ENCODE data around the gene EFCAB6.

Gene EFCAB6

DNA sequence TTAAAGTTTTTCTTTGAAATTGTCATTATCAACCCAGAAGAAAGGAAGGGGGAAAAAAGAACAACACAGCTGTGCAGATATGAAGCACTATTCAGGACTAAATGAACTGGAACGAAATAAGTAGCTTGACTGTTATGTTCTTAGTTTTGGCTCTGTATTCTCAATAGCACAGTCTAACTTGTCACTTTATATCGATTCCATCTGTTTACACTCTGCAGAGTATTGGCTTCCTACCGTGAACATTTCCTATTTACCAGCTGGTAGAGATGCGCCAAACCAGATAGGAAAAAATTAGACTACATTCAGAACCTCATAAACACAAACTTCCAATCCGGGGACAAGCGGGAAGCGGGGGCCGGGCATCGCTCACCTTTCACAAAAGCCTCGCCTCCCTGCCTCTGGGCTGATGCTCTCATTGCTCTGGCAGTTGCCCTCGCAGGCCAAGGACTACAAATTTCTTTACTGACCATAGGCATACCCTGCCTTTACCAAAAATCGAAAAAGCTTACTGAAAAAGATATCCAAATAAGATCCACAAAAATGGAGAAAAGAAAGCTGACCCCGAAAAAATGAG is 66.2 kb downstream of the EFCAB6 start:
- no peak for DNase-seq (ENCODE audit: low read depth in 3 of 3)

DNA sequence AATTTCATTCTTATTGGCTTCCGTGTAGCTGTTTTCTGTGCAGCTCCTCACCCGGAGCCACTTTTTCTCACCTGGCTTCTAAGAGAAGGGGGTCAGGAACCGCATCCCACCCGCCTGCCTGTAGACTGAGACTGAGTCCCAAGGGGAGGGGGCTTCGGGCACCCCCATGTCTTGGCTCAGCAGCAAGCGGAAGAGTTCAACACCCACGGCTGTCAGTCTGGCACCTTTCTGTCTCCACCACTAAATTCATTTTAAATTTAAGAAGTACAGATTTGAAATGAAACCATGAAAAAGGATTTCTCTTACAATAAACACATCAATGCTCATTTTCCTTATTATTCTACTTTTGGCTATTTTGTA is 66.7 kb downstream of the EFCAB6 start:
- DNase-seq (ENCODE audit: low read depth in 3 of 3) = no peak

DNA sequence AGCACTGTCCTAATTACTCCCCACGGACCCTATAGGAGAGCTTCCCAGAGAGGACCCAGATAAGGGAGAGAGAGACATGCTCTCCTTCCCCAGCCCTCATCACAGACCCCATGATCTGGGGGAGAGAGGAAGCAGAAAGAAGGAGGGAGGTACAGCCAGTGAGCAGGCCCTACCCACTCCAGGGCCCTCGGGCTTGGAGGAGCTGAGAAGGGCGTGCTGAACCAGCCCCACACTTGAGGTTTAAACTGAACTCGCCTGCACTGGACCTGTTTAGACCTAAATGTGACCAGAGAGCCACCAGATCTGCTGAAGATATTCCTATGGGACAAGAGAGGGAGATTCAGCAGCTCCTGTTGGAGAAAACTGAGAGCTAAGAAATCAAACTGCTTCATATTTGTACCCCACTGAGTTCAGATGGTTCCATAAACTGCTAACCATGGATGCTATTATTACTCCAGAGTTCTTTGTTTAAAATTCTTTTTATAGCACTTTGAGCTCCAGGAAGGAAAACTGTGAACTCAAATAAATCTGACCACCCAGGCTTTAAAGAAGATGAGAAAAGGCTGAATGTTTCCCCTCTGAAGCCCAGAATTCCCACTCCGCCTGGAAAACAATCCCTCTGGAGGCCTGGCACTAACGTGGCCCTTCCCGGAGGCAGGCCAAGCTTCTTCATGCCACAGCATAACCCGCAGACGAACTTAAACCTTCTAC is 67.2 kb downstream of the EFCAB6 start:
- no peak for DNase-seq (ENCODE audit: low read depth in 3 of 3)

DNA sequence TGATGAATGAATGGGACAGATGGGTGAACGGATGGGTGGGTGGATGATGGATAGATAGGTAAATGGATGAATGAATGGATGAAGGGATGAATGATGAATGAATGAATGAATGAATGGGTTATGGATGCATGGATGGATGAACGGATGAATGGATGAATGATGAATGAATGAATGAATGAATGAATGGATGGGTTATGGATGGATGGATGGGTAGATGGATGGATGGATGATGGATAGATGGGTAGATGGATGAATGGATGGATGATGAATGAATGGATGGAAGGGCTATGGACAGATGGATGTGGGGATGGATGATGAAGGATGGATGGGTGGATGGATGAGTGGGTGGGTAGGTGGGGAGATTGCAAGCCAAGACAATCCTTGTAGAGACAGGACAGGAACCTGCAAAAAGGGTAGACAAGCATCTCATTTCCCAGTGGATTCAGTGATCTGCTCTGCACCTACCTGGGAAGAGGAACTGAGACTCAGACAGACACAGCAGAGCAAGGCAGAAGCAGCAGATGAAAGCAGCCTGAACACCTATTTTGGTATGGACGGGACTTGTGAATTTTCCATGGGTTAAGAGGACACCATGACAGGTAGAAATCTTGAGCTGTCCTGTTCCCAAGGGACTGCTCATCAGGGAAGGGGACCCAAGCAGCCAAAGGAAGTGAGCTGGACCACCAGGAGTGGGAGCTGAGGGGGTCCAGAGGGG is 68.0 kb downstream of the EFCAB6 start:
- DNase-seq (ENCODE audit: low read depth in 3 of 3) = no peak

DNA sequence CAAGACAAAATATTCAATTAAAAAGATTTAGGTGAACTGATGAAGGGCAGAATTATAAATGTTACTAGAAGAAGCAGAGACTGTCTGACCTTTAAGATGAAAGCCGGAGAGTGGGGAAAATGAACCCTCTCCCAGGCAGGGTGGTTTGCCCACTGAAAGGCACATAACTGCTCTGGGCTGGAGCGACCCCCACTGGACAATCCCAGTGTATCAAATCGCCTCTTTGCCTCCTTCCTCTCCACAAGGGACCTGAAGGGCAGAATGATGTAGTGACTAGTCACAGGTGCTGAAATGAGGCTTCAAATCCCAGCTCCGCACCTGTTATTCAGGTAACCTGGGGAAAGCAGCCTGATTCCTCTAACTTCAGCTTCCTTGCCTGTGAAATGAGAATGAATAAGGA is 69.0 kb downstream of the EFCAB6 start:
- no peak for DNase-seq (ENCODE audit: low read depth in 3 of 3)

DNA sequence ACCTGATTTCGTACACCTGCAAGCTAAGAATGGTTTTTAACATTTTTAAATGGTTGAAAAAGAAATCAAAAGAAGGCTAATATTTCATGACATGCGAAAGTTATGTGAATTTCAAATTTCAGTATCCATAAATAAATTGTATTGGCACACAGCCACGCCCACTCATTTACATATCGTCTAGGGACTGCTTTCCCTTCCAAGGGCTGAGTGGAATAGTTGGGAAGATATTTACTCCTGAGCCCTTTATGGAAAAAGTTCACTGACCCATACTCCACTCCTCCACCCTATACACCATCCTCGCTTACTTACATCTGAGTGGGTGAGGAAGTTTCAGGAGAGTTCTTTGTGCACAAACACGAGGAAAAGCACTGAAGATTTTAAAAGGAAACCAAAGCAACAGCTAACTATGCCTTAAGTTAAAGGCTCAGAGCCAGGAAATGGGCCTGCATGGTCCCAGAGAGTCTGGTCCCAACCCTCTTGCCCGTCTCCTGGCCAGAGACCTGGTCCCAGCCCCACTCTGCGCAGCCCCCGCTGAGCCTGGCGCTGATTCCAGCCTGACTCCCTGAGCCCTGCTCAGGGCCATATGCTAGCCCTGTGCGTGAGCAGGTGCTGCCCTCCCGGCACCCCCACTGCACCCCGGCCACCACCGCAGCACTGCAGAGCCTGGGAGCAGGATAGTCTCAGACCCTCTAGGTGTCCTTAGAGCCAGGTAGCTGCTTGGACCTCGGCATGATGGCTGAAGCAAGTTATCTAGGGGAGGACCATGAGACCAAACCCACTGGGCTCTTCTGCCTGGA is 69.8 kb downstream of the EFCAB6 start:
- DNase-seq (ENCODE audit: low read depth in 3 of 3) = no peak

DNA sequence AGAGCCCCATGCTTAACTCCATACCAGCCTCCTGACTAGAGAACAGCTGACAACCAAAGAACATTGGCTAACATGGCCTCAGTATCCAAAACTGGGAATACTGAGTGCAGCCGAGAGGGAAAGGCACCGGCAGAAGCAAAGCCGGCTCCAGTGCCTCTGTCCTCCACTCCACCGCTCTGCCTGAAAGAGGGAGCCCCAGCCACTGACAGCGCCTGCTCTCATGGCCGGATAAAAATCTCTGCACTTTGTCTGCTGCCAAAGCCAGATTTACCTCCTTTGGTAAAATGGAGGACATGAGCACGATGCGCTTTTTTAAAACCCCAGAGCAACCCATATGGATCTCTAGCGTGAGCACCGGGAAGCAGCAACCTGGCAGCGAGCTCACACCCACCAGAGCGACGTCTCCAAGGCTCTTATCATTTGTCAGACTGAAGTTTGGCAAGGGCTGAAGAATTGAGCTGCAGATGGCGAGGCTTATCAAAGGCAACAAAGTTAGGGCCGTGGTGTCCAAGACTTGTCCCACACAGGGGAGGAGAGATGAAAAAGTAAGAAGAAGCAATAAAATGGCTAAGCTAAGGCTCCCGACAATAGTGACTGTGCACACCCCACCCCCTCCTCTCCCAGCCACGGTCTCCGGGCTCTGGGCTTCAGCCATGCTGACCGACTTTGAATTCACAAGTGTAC is 71.4 kb downstream of the EFCAB6 start:
- DNase-seq (ENCODE audit: low read depth in 3 of 3) = no peak

DNA sequence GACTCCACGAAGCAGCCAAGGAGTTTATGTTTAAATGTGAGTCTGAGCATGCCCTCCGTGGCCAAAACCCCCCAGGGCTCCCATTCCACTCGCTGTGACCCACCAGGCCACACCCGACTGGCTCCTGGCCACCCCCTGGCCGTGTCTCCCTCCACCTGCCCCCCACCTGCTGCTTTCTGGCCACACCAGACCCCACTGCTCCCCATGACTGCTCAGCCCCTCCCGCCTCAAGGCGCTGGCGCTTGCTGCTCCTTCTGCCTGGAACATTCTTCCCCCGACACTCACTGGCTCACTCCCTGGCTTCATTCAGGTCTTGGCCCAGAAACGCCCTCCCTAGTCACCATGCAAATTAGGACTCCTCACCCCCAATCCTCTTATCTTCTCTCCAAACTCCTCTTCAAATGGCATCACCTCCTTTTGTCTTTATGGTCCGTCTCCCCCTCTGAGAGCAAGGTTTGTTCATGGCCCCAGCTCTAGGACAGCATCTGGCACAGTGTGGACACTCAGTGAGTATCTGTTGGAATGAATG is 72.2 kb downstream of the EFCAB6 start:
- DNase-seq (ENCODE audit: low read depth in 3 of 3) = no peak

DNA sequence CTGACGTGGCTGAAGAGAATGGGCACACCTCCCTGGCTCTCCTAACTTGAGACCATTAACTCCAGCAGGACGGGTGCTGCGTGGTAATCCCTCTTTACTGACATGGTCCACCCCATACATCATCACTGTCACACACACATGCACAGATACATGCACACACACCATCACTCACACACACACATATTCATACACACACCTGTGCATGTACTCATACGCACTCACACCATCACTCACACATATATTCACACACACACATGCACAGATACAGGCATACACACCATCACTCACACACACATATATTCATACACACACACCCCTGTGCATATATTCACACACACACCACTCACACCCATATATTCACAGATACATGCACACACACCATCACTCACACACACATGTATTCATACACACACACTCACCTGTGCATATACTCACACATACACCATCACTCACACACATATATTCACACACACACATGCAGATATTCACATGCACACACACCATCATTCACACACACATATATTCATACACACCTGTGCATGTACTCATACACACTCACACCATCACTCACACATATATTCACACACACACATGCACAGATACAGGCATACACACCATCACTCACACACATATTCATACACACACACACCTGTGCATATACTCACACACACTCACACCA is 74.8 kb downstream of the EFCAB6 start:
- DNase-seq (ENCODE audit: low read depth in 3 of 3) = no peak

DNA sequence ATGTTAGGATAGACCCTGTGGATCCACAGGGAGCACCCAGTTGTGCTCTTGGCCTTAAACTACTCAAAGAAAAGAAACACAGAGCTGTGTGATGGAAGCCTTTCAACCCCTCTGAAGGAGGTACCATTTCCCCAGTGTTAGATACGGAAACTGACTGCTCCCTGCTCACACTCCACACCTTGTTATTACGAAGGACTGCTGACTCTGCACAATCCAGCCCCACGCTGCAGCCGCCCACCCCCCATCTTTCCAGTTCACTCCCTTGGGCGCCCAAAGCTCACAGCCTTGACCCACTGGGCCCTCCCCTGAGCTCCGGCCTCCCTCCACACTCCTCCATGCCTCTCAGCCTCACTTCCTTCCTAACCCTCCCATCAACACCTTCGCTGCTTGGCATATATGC is 75.5 kb downstream of the EFCAB6 start:
- DNase-seq (ENCODE audit: low read depth in 3 of 3) = no peak

DNA sequence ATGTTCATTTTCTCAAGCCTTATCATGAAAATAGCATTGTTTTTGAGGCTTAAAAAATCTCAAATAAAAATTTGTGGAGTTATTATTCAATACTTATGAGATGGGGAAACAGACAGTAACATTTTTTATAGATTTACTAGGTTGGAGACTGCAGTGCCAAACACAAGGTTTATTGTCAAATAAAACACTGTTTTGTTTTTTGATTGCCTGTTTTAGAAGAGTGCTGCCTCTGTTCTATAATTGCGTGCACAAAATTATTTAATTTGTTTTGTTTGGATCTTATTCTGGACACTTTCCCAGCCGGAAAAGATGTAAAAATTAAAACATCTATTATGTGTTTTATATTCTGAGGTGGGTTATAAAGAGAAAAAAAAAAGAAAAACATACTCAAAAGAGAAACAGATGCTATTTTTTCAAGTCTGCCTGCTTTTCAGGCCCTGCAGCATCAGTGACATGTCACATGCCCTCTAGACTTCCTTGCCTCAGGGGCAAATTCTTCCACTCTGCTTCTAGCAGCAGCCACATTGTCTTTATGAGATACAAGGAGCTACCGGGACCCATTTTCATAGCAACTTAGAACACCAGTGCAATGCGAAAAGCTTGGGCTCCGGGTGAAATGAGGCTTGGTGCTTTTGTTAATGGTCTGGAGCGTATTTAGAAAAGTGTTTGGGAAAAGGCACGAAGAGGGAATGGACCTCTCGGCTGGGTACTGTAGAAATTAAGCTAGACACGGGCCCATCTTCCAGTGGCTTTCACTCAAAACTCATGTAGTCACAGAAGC is 77.5 kb downstream of the EFCAB6 start:
- no peak for DNase-seq (ENCODE audit: low read depth in 3 of 3)

DNA sequence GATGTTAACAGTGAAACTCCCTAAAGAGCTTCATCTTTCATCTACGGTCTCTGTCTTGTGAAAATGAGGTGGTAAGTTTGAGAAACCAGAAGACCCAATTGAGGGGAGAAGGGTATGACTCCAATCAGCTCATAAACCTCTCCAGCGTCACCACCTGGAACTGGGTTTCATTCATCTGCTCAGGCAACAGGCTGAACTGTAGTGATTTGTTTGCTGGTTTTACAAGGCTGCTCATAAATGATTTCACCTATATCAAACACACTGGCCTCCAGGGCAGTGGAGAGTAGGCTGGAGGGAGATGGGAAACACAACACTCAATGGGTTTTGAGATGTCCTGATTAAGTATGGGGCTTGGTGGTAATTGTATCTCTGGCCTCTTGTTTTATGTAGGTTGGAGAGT is 79.0 kb downstream of the EFCAB6 start:
- DNase-seq (ENCODE audit: low read depth in 3 of 3) = no peak

DNA sequence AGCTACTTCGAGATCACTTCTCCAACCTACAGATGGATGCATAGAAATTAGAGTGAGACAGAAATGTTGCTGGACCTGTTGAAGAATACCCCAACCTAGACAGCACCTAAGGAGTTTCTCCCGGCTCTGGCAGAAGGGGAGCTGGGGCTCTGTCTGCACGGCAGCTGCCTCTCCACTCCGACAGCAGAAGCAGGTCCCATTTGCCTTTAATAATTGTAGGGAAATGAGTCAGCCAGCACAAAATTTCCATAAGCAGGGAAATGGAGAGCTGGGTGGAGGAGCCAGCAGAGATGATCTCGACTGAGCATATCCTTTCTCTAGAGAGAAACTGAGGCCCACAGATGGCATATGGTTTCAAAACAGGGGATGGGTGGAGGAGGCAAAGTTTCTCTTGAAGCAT is 80.1 kb downstream of the EFCAB6 start:
- no peak for DNase-seq (ENCODE audit: low read depth in 3 of 3)

DNA sequence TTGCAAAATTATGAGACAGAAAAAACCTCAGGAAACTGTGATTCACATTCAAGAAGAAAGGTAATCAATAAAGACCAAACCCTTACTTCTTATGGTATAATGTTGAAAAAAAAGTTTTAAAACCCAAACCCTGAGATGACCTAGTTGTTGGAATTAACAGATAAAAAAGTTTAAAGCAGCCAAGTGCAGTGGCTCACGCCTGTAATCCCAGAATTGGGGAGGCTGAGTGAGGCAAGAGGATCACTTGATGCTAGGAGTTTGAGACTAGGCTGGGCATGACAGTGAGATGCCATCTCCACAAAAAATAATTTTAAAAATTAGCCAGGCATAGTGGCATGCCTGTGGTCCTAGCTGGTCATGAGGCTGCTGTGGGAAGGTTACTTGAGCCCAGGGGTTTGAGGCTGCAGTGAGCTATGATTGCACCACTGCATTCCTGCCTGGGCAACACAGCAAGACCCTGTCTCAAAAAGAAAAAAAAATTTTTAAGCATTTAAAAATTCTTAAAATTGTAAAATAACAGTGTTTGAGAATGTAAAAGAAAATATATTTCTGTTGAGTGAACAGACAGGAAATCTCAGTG is 85.1 kb downstream of the EFCAB6 start:
- DNase-seq (ENCODE audit: low read depth in 3 of 3) = no peak

DNA sequence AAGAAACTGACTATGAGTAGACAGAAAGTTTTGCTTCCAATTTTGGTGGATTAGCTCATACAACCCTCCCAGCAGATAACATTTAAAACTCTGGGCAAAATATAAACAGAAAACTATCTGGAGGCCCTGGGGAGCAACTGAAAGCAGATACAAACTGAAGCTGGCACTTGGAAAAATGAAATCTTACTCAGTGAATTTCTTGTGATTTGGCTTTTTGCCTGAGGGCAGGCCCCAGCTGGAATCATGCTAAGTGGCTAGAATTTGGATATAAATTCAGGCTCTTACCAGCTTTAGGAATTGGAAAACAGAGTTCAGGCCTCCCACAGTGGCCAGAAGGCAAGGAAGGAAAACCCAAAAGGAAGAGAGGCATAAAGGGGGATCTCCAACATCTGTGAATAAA is 85.8 kb downstream of the EFCAB6 start:
- DNase-seq (ENCODE audit: low read depth in 3 of 3) = no peak

DNA sequence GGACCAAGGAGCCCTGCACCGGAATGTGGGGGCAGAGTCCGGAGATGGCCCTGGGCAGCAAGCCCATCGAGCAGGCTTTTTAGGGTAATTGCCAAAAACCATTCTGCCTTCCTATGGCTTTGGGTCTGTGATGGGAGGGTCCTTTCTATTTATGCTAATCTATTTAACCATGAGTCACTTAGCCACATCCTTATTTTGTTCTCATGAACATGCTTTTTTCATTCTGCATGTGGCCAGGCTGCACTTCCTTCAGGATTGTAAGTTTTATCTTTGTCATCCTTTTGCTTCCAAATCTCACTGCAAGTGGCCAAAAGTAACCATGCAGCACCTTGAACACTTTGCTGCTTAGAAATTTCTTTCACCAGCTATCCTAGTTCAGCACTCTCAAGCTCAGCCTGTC is 88.3 kb downstream of the EFCAB6 start:
- DNase-seq (ENCODE audit: low read depth in 3 of 3) = no peak

DNA sequence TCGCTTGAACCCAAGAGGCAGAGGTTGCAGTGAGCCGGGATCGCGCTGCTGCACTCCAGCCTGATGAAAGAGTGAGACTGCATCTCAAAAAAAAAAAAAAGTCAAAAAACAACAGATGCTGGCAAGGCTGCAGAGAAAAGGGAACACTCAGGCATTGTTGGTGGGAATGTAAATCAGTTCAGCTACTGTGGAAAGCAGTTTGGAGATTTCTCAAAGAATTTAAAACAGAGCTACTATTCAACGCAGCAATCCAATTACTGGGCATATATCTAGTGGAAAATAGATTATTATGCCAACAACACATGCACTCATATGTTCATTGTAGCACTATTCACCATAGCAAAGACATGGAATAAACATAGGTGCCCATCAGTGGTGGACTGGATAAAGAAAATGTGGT is 89.7 kb downstream of the EFCAB6 start:
- DNase-seq (ENCODE audit: low read depth in 3 of 3) = no peak

DNA sequence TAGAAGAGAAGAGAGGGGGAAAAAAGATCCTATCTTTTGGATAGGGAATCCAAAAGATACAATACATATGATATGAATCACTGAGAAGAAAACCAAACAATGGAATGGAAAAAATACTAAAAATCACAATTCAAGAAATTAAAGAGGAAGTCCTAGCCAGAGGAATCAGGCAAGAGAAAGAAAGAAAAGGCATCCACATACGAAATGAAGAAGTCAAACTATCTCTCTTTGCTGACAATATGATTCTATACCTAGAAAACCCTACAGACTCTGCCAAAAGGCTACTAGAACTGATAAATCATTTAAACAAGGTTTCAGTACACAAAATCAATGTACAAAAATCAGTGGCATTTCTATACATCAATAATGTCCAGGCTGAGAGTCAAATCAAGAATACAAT is 91.4 kb downstream of the EFCAB6 start:
- DNase-seq (ENCODE audit: low read depth in 3 of 3) = no peak

DNA sequence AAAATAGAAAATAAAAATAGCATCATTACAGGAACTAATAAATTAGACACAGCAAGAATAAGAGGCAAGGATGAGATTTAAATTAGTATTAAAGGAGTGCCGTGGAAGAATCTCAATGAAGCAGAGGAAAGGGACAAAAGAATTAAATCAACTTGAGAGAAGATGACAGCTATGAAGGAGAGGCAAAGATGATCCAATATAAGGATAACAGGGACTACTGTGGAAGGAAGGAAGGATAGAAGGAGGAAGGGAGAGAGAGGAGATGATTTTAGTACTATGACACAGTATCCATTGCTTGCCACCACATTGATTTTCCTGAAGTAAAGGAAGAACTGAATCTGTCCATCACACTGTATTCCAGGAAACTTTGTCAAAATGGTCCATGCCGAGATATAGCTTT is 98.0 kb downstream of the EFCAB6 start:
- no peak for DNase-seq (ENCODE audit: low read depth in 3 of 3)

DNA sequence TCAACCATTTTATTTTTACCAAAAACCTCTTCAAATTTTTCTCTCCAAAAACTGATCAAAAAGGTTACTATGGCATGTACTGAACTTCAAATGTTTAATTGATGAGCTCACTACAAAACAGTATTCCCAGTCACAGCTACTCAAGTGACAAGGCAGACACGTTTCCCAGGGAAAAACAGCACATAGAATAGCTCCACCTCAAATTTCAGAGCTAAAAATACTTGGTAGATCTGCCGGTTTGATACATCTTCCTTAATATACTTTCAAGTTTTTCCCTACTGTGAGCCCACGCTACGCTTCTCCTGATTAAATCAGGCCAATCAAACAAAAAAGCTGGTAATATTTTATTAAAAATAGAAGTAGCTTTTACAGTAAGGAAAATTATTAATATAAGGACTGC is 100.4 kb downstream of the EFCAB6 start:
- no peak for DNase-seq (ENCODE audit: low read depth in 3 of 3)
